Measurements from ENCODE around the gene TMEM184A. TPM values are rescaled to one million over a fixed set of nuclear protein-coding genes. Genes with fewer than 3 reads are reported as not detected.

Gene TMEM184A
- total RNA-seq, 4 donors from 2014 or later, result 0.23 to 0.42 TPM; not detected in 2

- Histone ChIP-seq H3K36me3 (no peaks in the 10 kb centered on the region), H3K27me3 (peaks cover 0 to 29% (median 0%) of the 10 kb centered on the region in 4 donors), H3K4me1 (peaks cover 14 to 26% (median 15%) of the 10 kb centered on the region in 4 donors), H3K27ac (replicated peaks in 1 of 4) (no peak overlapping the region), H3K9me3 (no peaks in the 10 kb centered on the region), H3K4me3 (no peak overlapping the region)
- no peak for DNase-seq (ENCODE audit: extremely low spot score)
- TF ChIP-seq, protein P1, sequence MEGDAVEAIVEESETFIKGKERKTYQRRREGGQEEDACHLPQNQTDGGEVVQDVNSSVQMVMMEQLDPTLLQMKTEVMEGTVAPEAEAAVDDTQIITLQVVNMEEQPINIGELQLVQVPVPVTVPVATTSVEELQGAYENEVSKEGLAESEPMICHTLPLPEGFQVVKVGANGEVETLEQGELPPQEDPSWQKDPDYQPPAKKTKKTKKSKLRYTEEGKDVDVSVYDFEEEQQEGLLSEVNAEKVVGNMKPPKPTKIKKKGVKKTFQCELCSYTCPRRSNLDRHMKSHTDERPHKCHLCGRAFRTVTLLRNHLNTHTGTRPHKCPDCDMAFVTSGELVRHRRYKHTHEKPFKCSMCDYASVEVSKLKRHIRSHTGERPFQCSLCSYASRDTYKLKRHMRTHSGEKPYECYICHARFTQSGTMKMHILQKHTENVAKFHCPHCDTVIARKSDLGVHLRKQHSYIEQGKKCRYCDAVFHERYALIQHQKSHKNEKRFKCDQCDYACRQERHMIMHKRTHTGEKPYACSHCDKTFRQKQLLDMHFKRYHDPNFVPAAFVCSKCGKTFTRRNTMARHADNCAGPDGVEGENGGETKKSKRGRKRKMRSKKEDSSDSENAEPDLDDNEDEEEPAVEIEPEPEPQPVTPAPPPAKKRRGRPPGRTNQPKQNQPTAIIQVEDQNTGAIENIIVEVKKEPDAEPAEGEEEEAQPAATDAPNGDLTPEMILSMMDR (IDR thresholded peaks at IDR 0.05), result no peak
- TF ChIP-seq POLR2AphosphoS5 (IDR thresholded peaks at IDR 0.05), result no peak
- TF ChIP-seq EP300 (IDR thresholded peaks at IDR 0.05), result no peak
- TF ChIP-seq POLR2A (IDR thresholded peaks at IDR 0.05; ENCODE audit: low read depth), result no peak
- intact Hi-C loops (cut with DNase I), result no loop called here
- 85% methylated on average over 17 of the region's 20 CpGs for WGBS
Measured at GRCh38 chr7:1554333-1555045, 1.5 kb downstream of the TMEM184A start.

GRCh38 chr7:1553512-1554210 lies 2.3 kb downstream of the TMEM184A start:
- Histone ChIP-seq H3K36me3 (no peaks in the 10 kb centered on the region), H3K27ac (replicated peaks in 1 of 4) (no peak overlapping the region), H3K9me3 (no peaks in the 10 kb centered on the region), H3K4me3 (no peak overlapping the region), H3K4me1 (peaks cover 14 to 26% (median 15%) of the 10 kb centered on the region in 4 donors), H3K27me3 (peaks cover 0 to 21% (median 0%) of the 10 kb centered on the region in 4 donors)
- intact Hi-C loops (cut with DNase I), result no loop called here
- no peak for DNase-seq (ENCODE audit: extremely low spot score)
- TF ChIP-seq, protein P1 (IDR thresholded peaks at IDR 0.05), result no peak
- TF ChIP-seq POLR2A (IDR thresholded peaks at IDR 0.05; ENCODE audit: low read depth), result no peak
- TF ChIP-seq POLR2AphosphoS5 (IDR thresholded peaks at IDR 0.05), result no peak
- TF ChIP-seq EP300 (IDR thresholded peaks at IDR 0.05), result no peak
- WGBS, result 90% methylated on average over 25 of the region's 28 CpGs

- H3K27ac ChIP-seq (replicated peaks in 1 of 4), result no peak overlapping the region
- TF ChIP-seq, protein P1 (IDR thresholded peaks at IDR 0.05), result no peak
- TF ChIP-seq POLR2AphosphoS5 (IDR thresholded peaks at IDR 0.05), result no peak
- peaks cover 0 to 13% (median 0%) of the 10 kb centered on the region in 4 donors for H3K27me3 ChIP-seq
- peaks cover 14 to 17% (median 15%) of the 10 kb centered on the region in 4 donors for H3K4me1 ChIP-seq
- 84% methylated on average over 7 of the region's 7 CpGs for WGBS
- H3K4me3 ChIP-seq, result no peak overlapping the region
- intact Hi-C loops (cut with DNase I), result no loop called here
- no peak for DNase-seq (ENCODE audit: extremely low spot score)
- no peaks in the 10 kb centered on the region for H3K9me3 ChIP-seq
- no peaks in the 10 kb centered on the region for H3K36me3 ChIP-seq
Measured at GRCh38 chr7:1552200-1552599, 3.8 kb downstream of the TMEM184A start.

GRCh38 chr7:1550846-1551155 lies 5.2 kb downstream of the TMEM184A start:
- intact Hi-C loops (cut with DNase I), result no loop called here
- TF ChIP-seq, protein P1 (IDR thresholded peaks at IDR 0.05), result no peak
- TF ChIP-seq EP300 (IDR thresholded peaks at IDR 0.05), result no peak
- no peak for TF ChIP-seq POLR2AphosphoS5 (IDR thresholded peaks at IDR 0.05)
- no peak for TF ChIP-seq POLR2A (IDR thresholded peaks at IDR 0.05; ENCODE audit: low read depth)
- Histone ChIP-seq H3K4me1 (peaks cover 8 to 16% (median 11%) of the 10 kb centered on the region in 4 donors), H3K9me3 (no peaks in the 10 kb centered on the region), H3K4me3 (no peak overlapping the region), H3K27me3 (peaks cover 0 to 5% (median 0%) of the 10 kb centered on the region in 4 donors), H3K27ac (replicated peaks in 1 of 4) (no peak overlapping the region), H3K36me3 (no peaks in the 10 kb centered on the region)
- 93% methylated on average over 15 of the region's 17 CpGs for WGBS
- DNase-seq (ENCODE audit: extremely low spot score), result no peak

Measured in esophagus muscularis mucosa (tissue), 4 donors.